ENCODE results near the gene ABCC3.
"Not testable (repeated sequence)": the region's sequence is repeated elsewhere in the genome, so short reads cannot be mapped to it uniquely, and the experiment has no call there.

ABCC3 gene

GRCh38 chr17:50672071-50672470, 37.4 kb downstream of the ABCC3 start:
- no peak for DNase-seq

- DNase-seq, result no peak
These were observed 38.3 kb downstream of the ABCC3 start for GRCh38 chr17:50672831-50673551.

GRCh38 chr17:50675190-50675589, 40.5 kb downstream of the ABCC3 start:
- no peak for DNase-seq

DNA sequence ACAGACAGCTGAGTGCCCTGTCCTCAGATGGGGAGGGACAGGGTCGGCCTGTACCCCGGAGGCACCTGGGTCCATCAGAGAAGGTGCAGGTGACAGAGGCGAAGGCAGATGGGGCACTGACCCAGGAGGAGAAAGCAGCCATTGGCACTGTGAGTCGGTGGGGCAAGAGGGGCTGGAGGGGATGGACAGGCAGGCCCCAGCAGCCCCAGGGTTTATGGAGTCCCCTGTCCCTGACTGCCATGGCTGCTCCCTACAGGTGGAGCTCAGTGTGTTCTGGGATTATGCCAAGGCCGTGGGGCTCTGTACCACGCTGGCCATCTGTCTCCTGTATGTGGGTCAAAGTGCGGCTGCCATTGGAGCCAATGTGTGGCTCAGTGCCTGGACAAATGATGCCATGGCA, 40.9 kb downstream of the ABCC3 start:
- DNase-seq, result no peak

DNA sequence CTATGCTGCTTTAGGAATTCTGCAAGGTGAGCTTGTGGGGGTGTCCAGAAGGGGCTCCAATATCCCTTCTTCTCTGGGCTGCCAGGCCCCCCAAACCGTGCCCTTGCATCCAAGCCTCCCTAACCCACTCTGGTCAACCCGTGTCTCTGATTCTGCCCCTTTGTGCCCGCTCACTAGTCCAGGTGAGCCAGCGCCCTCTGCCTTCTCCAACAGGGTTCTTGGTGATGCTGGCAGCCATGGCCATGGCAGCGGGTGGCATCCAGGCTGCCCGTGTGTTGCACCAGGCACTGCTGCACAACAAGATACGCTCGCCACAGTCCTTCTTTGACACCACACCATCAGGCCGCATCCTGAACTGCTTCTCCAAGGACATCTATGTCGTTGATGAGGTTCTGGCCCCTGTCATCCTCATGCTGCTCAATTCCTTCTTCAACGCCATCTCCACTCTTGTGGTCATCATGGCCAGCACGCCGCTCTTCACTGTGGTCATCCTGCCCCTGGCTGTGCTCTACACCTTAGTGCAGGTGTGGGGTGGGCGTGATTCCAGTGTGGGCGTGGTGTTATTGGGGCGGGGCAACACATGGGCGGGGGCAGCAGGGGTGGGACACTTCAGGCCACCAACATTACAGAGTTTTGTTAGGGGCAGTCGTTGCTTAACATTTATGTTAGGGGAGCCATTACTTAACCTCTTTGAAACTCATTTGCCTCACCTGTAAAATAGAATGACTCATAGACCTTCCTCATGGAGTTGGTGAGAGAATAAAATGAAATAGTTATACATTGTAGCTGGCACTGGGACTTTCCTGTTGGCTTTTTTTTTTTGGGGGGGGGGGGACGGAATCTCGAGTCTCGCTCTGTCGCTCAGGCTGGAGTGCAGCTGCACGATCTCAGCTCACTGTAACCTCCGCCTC, 41.6 kb downstream of the ABCC3 start:
- no peak for DNase-seq

DNA sequence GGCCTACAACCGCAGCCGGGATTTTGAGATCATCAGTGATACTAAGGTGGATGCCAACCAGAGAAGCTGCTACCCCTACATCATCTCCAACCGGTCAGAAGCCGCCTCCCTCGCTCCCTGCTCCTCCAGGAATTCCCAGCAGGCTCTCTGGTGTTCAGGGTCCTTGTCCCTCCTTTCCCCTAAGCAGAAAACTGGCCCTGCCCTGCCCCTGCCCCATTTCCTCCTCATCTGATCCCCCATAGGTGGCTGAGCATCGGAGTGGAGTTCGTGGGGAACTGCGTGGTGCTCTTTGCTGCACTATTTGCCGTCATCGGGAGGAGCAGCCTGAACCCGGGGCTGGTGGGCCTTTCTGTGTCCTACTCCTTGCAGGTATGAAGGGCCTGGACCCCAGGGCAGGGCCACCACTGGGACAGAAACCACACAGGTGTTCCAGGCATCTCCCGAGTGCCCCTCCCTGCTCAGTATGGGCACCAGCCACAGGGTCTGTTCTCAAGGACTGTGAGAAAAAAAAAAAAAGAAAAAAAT, 43.2 kb downstream of the ABCC3 start:
- DNase-seq, result no peak

DNA sequence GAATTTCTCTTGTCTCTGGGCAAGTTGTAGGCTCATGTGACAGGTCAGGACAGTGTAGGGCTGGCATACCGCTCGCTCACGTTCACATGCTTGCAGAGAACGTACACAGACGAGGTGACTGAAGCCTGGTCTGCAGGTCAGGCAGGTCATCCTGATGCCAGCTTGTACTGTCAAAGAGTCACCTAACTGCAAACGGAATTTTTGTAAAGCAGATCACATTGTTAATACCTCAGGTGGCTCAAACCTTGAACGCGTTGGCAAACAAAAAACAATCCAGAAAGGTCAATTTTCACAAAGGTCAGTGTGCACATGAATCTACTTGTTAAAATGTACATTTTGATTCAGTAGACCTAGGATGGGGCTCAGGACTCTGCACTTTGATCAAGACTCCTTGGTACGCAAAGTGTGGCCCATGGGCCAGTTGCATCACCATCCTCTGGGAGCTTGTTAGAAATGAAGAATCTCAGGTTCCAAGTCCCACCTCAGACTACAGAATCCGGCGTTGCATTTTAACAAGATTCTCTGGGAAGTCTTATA, 44.4 kb downstream of the ABCC3 start:
- no peak for DNase-seq

DNA sequence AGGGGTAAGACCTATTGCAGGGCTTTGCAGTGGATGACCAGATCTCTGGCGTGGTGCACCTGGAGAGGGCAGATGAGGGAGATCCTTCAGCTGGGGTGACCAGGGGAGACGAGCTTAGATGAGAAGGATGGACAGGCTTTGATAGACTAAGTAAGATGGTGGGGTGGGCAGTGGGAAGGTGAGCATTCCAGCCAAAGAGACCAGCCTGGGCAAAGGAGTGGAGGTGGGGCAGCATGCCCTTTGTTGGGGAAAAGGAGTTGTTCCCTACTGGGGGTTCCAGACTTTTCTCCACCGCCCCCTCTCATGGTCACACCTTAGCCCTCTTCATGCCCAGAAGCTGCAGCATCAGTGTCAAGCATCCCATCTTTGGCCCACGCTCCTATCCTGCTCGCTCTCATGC, 45.4 kb downstream of the ABCC3 start:
- no peak for DNase-seq

GRCh38 chr17:50680543-50681262, 46.0 kb downstream of the ABCC3 start:
- DNase-seq, result not testable (repeated sequence)

- peak; percentile 12 for DNase-seq
These were observed 46.9 kb downstream of the ABCC3 start for GRCh38 chr17:50681263-50682200.

DNA sequence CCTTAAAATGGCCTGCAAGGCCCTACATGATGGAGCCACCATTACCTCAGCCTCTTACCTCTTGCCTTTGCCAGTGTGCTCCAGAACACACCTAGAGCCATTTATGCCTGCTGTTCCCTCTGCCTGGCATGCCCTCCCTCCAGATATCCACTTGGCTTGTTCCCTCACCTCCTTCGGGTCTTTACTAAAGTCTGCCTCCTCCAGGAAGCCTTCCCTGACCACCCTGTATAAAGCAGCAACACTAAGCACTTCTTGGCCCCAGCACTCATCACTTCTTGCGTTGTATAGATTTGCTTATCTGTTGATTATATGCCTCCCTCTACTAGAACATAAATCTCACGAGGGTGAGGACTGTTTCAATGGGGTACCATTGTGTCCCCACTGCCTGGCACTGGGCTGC, 47.8 kb downstream of the ABCC3 start:
- no peak for DNase-seq

DNA sequence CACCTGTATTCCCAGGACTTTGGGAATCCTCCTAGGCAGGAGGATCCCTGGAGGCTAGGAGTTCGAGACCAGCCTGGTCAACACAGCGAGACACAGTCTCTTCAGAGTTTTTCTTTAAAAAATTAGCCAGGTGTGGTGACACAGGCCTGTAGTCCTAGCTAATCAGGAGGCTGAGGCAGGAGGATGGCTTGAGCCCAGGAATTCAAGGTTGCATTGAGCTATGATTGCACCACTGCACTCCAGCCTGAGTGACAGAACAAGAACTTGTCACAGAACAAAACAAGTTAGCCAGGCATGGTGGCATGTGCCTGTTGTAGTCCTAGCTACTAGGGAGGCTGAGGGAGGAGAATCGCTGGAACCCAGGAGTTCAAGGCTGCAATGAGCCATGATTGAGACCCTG, 48.3 kb downstream of the ABCC3 start:
- no peak for DNase-seq

DNA sequence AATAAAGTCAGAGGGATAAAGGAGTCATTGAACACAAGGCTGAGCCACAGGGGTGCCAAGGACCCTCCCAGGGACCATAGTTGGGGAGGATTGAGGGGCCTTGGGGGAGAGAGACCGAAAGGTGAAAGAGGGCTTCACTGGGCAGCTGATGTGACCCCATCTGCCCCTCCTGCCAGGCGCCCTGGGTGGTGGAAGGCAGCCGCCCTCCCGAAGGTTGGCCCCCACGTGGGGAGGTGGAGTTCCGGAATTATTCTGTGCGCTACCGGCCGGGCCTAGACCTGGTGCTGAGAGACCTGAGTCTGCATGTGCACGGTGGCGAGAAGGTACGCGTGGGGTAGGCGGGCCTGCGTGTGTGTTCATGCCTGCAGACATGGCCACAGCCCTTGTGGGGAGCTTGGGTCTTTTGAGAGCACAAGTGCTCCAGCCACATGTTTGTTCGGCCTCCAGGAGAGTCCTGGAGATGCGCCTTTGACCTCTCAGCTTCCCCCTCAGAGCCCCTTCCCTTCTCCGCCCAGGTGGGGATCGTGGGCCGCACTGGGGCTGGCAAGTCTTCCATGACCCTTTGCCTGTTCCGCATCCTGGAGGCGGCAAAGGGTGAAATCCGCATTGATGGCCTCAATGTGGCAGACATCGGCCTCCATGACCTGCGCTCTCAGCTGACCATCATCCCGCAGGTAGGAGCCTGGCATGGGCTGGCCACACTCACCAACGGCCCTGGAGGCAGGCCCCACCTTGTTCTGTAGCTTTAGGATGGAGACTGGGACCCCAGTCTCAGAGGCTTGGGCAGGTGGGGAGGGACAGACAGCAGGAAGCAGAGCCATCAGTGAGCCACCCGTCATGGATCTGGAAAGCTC, 49.0 kb downstream of the ABCC3 start:
- no peak for DNase-seq

GRCh38 chr17:50684288-50684611, 49.6 kb downstream of the ABCC3 start:
- DNase-seq, result no peak

- no peak for DNase-seq
These were observed 50.1 kb downstream of the ABCC3 start for GRCh38 chr17:50684612-50685333.

GRCh38 chr17:50685334-50685665, 50.6 kb downstream of the ABCC3 start:
- no peak for DNase-seq

DNA sequence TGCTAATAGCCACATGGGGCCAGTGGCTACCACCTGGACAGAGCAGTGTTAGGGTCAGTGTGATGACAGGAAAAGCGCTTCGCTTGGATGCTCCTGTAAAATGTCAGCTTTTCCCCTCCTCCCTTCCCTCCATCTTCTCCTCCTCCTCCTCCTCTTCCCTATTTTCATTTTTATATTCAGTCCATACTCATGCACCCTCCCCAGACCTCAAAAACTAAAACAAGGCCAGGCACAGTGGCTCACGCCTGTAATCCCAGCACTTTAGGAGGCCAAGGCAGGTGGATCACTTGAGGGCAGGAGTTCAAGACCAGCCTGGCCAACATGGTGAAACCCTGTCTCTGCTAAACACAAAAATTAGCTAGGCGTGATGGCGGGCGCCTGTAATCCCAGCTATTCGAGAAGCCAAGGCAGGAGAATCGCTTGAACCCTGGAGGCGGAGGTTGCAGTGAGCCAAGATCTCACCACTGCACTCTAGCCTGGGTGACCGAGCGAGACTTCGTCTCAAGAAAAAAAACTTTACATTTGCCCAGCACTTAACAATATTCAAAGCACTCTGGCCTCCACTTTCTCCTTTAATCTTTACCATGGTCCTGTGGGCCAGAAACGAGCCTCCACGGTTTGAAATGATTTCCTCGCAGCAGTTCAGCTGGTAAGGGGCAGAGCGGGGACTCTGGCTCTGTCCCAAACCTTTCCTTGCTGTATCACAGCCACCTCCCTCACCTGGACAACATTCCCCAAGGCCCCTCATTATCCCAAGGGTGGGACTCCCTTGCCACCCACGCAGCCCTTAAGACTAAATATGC, 51.2 kb downstream of the ABCC3 start:
- no peak for DNase-seq

GRCh38 chr17:50686494-50687199, 52.0 kb downstream of the ABCC3 start:
- DNase-seq, result no peak

Data from NCI-H774 (cell line).